MM.1S (cell line): ENCODE data around the gene ZNG1A.
A peak's percentile ranks its signal among the peaks of the same experiment; 100 is the strongest.
"Not testable (repeated sequence)": the region's sequence is repeated elsewhere in the genome, so short reads cannot be mapped to it uniquely, and the experiment has no call there.

Experiments
- DNase-seq: peaks from one replicate; pipeline ENCODE4 v3.0.0-alpha.2; 2015
- H2AFZ ChIP-seq: fragments of 300-600 bp; sonication (generic); 2 replicates; pipeline ENCODE4 v1.6.0; 2016; ENCODE audit warnings: antibody characterized with exemption, low read length
- H3F3A ChIP-seq: fragments of 300-600 bp; sonication (generic); 2 replicates; pipeline ENCODE4 v1.6.1; 2016; ENCODE audit warnings: mild to moderate bottlenecking, antibody characterized with exemption, low read length, moderate library complexity, mixed read lengths; ENCODE audit not compliant: insufficient read depth
- H3K27ac ChIP-seq: fragments of 300-600 bp; sonication (generic); 2 replicates; pipeline ENCODE4 v1.5.1; 2016; ENCODE audit warnings: mild to moderate bottlenecking, low read length
- H3K27me3 ChIP-seq: fragments of 300-600 bp; sonication (generic); replicated peaks from 2 replicates; pipeline ENCODE4 v1.6.0; 2016; ENCODE audit warnings: low read length; ENCODE audit not compliant: insufficient read depth
- H3K36me3 ChIP-seq: fragments of 300-600 bp; sonication (generic); replicated peaks from 2 replicates; pipeline ENCODE4 v1.6.1; 2016; ENCODE audit warnings: mild to moderate bottlenecking, low read length, mixed read lengths; ENCODE audit not compliant: insufficient read depth
- H3K4me1 ChIP-seq: fragments of 300-600 bp; sonication (generic); 2 replicates; pipeline ENCODE4 v1.6.1; 2016; ENCODE audit warnings: low read length, mixed read lengths
- H3K4me2 ChIP-seq: fragments of 300-600 bp; sonication (generic); 2 replicates; pipeline ENCODE4 v1.6.0; 2016; ENCODE audit warnings: low read depth, low read length
- H3K4me3 ChIP-seq: fragments of 300-600 bp; sonication (generic); 2 replicates; pipeline ENCODE4 v1.5.1; 2016; ENCODE audit warnings: low read length, mixed read lengths
- H3K79me2 ChIP-seq: fragments of 300-600 bp; sonication (generic); 2 replicates; pipeline ENCODE4 v1.6.1; 2016; ENCODE audit warnings: mixed run types, low read length, mixed read lengths
- H3K9ac ChIP-seq: fragments of 300-600 bp; sonication (generic); 2 replicates; pipeline ENCODE4 v1.6.1; 2016; ENCODE audit warnings: low read length, mixed read lengths
- H3K9me2 ChIP-seq: fragments of 300-600 bp; sonication (generic); replicated peaks from 2 replicates; pipeline ENCODE4 v1.6.1; 2016; ENCODE audit warnings: mild to moderate bottlenecking, low read length, mixed read lengths; ENCODE audit not compliant: insufficient read depth
- H3K9me3 ChIP-seq: fragments of 300-600 bp; sonication (generic); replicated peaks from 2 replicates; pipeline ENCODE4 v1.6.1; 2016; ENCODE audit warnings: mild to moderate bottlenecking, low read length, mixed read lengths; ENCODE audit not compliant: insufficient read depth
- H4K20me1 ChIP-seq: fragments of 300-600 bp; sonication (generic); 2 replicates; pipeline ENCODE4 v1.6.1; 2016; ENCODE audit warnings: mild to moderate bottlenecking, low read length, moderate library complexity, mixed read lengths; ENCODE audit not compliant: insufficient read depth

ZNG1A gene

GRCh38 chr9:87105-87504 lies 91.8 kb downstream of the ZNG1A start:
- not testable (repeated sequence) for H3K4me2 ChIP-seq, H3F3A ChIP-seq, H3K27me3 ChIP-seq, H3K27ac ChIP-seq, H3K9me2 ChIP-seq, H4K20me1 ChIP-seq, H3K9me3 ChIP-seq, DNase-seq, H3K4me1 ChIP-seq, H3K36me3 ChIP-seq, H3K4me3 ChIP-seq, H2AFZ ChIP-seq, H3K79me2 ChIP-seq, H3K9ac ChIP-seq

- not testable (repeated sequence) for DNase-seq, H4K20me1 ChIP-seq, H3K9ac ChIP-seq, H3K9me3 ChIP-seq, H2AFZ ChIP-seq, H3K36me3 ChIP-seq, H3F3A ChIP-seq, H3K4me1 ChIP-seq, H3K79me2 ChIP-seq, H3K4me2 ChIP-seq, H3K27me3 ChIP-seq, H3K9me2 ChIP-seq, H3K27ac ChIP-seq, H3K4me3 ChIP-seq
Measured at GRCh38 chr9:86697-87096, 92.2 kb downstream of the ZNG1A start.

- H3K9me3 ChIP-seq, H3K4me2 ChIP-seq, H3K4me1 ChIP-seq, H3K79me2 ChIP-seq, H3K36me3 ChIP-seq, H3K27ac ChIP-seq, H2AFZ ChIP-seq, H3F3A ChIP-seq, H3K4me3 ChIP-seq, H3K9me2 ChIP-seq, H4K20me1 ChIP-seq, DNase-seq, H3K9ac ChIP-seq, H3K27me3 ChIP-seq: not testable (repeated sequence)
Measured at GRCh38 chr9:82932-83689, 95.7 kb downstream of the ZNG1A start.

GRCh38 chr9:78333-78732 lies 100.5 kb downstream of the ZNG1A start:
- H3K79me2 ChIP-seq, H3K36me3 ChIP-seq, H3K4me2 ChIP-seq, H3K27ac ChIP-seq, H3K4me1 ChIP-seq, H2AFZ ChIP-seq, H4K20me1 ChIP-seq, DNase-seq, H3K4me3 ChIP-seq, H3K9me2 ChIP-seq, H3K9me3 ChIP-seq, H3K27me3 ChIP-seq, H3F3A ChIP-seq, H3K9ac ChIP-seq: not testable (repeated sequence)

- not testable (repeated sequence) for DNase-seq, H4K20me1 ChIP-seq, H3K4me3 ChIP-seq, H3K9ac ChIP-seq, H3K79me2 ChIP-seq, H3K4me2 ChIP-seq, H3K9me3 ChIP-seq, H2AFZ ChIP-seq, H3F3A ChIP-seq, H3K9me2 ChIP-seq, H3K36me3 ChIP-seq, H3K27me3 ChIP-seq, H3K4me1 ChIP-seq, H3K27ac ChIP-seq
Measured at GRCh38 chr9:76389-76788, 102.5 kb downstream of the ZNG1A start.

GRCh38 chr9:73900-74525 lies 104.8 kb downstream of the ZNG1A start:
- H4K20me1 ChIP-seq, H2AFZ ChIP-seq, H3K9ac ChIP-seq, H3F3A ChIP-seq, H3K27ac ChIP-seq, H3K4me1 ChIP-seq, H3K9me3 ChIP-seq, H3K27me3 ChIP-seq, H3K4me3 ChIP-seq, H3K4me2 ChIP-seq, H3K9me2 ChIP-seq, H3K36me3 ChIP-seq, DNase-seq, H3K79me2 ChIP-seq: not testable (repeated sequence)

GRCh38 chr9:73076-73899 lies 105.6 kb downstream of the ZNG1A start:
- not testable (repeated sequence) for H3K9me3 ChIP-seq, H3K9me2 ChIP-seq, H4K20me1 ChIP-seq, H3K4me1 ChIP-seq, H3K9ac ChIP-seq, H3K36me3 ChIP-seq, H3K4me3 ChIP-seq, H2AFZ ChIP-seq, H3K79me2 ChIP-seq, H3F3A ChIP-seq, H3K27ac ChIP-seq, DNase-seq, H3K27me3 ChIP-seq
- H3K4me2 ChIP-seq = peak overlapping the region; percentile 24; the same call in 1 of the 2 replicates
